HG02642 (cell line): Measurements from ENCODE around the gene RNF207.

ENCODE experiments used
- ATAC-seq: cut with Tn5 transposase; IDR thresholded peaks from one replicate; pipeline ENCODE4 v1.9.1; 2021; ENCODE audit warnings: mild to moderate bottlenecking; ENCODE audit not compliant: unreplicated experiment, poor library complexity

The RNF207 gene

GRCh38 chr1:6223617-6224016 is 17.7 kb downstream of the RNF207 start:
- ATAC-seq: no peak

- no peak for ATAC-seq
These were observed 18.8 kb downstream of the RNF207 start for GRCh38 chr1:6224718-6225117.

DNA sequence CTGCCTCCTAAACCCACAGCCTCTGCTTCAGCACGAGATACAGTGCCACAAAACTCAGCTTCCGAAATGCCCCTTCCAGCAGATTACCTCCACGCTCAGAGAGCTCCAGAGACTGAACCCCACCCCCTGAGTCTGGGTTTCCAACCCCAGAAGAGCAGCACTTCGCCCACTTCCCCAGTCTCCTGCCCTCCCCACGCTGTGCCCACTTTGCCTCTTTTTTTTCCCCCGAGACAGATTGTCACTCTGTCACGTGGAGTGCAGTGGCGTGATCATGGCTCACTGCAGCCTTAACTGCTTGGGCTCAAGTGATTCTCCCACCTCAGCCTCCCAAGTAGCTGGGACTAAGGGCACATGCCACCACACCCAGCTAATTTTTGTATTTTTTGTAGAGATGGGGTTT is 19.7 kb downstream of the RNF207 start:
- ATAC-seq: no peak

DNA sequence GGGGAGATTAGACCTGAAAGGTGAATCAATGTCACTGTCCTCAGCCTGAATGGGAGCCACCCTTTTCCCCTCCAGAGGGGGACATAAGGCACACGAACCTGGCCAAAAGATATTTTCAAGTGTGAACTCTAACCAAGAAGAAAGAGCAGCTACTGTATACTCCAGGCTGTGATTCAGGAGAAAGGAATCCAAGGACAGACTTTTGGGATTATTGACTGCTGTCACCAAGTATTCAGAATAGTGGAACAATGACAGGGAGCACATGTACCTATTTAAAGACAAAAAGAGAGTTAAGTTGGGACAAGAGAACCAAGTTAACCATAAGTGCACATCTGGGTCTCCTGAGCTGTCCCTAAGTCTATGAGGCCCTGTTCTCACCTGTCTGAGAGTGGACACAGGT is 27.5 kb downstream of the RNF207 start:
- ATAC-seq: no peak

DNA sequence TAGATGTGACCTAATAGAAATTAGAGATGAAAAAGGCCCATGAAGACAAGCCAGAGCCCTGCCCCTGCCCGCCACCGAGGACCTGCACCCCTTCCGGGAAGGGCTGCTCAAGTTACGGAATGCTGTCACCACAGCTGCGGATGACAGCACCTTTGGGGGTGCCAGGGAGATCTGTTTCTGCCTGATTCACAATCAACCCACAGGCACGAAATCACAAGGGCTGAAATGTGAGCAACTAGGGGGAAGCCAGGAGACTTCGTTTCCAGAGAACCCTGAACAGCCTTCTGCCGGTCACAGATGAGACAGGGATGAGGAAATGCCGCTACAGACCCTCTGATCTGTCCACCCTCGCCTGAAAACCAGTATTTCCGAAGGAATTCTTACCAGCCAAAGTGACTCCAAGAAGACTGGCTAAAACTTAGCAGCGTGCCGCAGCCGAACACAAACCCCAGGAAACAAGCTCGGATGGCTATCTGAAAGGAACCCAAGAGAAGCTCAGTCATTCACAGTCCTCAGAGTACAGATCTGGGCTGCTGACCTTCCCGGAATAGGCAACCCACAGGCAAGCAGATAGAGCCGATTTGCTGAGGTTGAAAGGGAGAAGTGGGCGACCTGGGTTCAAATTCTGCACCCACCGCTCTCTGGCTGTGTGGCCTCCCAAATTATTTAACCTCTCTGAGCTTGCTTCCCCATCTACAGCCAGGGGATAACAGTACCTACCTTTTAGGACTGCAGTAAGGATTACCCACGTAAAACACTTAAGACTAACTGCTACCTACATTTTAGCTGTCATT is 28.8 kb downstream of the RNF207 start:
- no peak for ATAC-seq

DNA sequence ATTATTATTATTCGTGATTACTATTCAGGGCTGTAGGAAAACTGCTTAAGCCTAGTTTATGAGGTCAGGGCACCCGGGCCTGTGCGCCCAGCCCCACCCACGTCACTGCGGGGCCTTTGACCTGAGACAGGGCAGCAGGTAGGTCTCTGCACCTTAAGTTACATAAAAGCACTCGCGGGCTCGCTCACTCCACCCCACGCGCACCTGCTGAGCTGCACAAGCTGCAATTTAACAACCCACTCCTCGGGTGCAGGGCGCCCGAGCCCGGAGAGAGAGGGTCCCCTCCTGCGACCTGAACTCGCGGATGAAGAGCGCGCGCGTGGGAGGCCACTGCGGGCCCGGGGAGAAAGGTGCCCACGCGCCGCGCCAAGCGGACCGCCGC is 29.4 kb downstream of the RNF207 start:
- no peak for ATAC-seq

DNA sequence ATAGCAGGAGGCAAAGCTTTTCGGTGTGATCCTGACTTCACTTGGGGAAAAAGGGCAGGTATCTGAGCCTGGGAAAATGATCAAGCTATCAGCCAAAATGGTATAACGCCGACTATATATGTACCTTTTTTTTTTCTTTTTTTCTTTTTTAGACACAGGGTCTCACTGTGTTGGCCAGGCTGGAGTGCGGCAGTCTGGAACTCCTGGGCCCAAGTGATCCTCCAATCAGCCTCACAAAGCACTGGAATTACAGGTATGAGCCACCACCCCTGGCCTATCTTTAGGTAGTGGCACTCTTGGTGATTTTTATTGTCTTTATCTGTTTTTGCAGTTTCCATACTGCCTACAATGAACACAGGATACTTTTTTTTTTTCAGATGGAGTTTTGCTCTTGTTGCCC is 31.2 kb downstream of the RNF207 start:
- no peak for ATAC-seq

DNA sequence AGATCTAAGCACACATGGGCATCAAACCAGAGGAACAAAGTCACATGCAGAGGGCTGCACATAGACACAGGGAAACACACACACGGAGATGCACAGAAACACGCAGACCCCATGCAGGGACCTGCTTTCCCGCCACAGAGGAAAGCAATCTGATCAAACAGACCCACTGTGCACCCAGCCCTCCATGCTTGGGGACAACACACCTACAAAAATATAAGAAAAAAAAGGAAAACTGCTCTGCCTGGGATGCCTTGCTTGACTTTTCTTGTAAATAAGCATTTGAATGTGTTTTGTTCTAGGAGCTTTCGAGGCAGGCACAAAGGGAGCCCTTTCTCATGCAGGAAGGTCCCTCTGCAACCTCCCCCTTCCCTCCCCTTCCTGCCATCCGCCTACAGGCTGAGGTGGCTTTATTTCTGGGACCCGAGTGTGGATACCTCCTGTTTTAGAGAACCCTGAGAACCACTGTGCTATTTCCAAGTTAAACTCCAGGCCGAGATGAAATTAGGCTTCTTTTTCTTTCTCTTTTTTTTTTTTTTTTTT is 33.4 kb downstream of the RNF207 start:
- no peak for ATAC-seq

GRCh38 chr1:6239950-6240768 is 34.2 kb downstream of the RNF207 start:
- no peak for ATAC-seq

DNA sequence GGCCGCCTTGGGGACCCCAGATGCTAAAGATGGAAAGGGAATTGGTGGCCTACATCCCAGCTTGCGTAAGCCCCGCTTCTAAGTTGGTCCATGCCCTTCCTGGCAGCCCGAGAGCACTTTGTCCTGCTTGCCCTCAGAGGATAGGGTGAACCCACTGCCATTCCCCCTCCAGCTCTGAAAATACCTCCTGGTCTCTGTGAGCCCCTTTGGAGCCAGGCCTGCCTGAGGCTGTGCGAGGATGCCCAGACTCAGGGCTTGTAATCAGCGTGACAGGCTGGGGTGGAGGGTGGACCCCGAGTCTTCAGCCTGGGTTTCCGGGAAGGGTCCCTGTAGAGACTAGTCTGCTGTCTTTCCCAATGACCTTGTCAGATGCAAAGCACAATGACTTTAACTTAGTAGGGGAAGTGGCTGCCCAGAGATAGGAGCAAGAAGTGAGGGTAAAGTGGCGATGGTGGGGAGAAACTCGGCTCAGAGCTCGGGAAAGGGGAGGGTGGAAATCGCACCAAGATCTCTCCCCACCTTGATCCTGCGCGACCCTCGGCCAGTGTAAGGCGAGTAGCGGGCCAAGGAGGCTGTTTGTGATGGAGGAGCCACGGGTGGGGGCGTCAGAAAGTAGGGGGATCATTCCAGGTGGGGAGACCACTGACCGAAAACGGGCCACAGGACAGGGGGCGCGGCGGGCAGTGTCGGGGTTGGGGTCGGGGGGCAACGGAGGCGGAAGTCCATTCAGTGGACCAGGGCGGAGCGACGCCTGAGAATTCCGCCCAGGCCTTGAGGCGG is 35.4 kb downstream of the RNF207 start:
- ATAC-seq: no peak

DNA sequence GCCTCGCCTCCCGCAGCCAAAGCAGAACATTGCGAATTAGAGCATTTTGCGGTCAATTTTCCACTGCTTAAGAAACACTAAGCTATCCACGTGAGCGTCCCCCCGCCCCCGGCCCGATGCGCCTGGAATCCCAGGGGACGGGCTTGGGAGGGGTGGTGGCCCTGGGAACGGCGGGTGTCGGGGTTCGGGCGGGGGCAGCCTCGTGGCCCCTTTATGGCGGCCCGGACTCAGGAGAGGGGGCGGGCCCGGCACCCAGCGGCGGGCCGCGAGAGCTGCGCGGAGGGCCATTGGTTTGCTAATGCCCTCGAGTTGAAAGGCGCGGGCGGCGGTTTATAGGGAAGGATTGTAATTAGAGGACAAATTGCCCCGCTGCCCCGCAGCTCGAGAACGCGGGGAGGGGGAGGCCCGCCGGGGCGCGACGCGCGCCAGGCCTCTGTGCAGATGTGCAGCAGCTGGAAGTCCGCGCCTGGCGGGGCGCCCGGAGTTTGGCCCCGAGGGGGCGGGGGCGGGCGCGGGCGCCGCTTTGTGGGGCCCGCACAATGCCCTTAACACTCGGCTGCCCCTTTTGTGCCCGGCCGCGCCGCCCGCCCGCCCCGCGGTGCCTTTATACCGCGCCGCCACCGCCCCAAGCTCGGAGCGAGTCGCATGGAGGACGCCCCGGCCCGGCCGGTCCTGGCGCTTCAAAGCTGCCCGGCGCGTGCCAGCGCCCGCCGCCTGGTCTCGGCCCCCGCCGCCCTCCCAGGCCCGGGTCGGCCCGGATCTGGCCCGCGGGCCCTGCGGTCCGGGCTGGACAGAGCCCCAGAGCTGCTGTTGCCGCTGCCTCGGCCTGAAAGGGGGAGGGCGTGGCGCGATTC is 36.2 kb downstream of the RNF207 start:
- ATAC-seq: no peak

DNA sequence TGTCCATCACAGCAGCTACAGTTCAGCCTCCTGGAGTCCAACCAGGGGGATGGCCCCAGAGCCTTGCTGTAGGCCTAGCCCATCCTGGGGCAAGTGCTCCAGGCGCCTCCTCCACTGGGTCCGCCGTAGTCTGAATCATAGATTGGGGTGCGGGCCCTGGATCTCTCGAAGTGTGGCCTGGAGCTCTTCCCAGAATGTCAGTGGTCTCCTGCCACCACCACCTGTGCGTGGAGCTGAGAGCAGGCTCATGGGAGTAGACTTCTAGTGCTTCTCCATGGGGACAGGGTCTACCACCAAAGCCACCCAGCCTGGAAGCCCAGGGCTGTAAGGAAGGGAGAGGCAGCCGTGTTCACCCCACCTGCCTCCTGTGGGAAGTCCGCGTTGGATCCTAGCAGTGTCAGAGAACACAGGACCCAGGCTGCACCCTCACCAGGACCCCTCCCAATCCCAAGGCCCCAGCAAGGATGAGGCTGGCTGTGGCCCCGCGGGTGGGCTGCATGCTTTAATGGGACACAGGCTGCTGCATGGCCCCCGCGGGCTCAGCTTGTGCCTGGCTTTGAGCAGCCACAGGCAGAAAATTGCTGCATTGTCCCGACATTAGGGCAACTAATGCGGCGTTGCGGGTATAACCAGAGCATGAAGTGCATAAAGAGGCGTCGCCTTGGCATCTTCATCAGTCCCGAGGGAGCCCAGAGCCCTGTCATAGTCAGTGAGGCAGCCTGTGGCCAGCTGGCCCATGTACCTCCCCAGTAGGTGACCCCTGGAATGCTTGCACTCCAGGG is 37.3 kb downstream of the RNF207 start:
- no peak for ATAC-seq

DNA sequence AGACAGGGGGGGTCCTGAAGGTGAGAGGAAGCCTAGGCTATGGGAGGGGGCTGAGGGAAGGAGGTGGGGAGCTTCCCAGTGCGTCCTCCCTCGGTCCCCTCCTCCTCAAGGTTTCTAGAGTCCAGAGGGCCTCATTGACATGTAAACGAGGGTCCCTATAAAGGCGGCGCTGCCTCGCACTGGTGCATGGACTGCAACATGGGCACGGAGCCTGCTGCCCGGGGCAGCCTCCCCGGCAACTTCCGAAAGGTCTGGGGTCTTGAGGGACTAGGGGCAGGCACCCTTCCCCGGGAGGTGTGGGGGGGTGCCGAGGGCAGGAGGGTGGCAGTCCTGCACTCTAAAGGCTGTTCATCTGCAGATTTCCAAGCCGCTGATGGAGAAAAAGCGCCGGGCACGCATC is 38.1 kb downstream of the RNF207 start, which contains the start of gene HES3:
Gene HES3 (plus strand): TSS at position 187 of the 400 bp plus-strand sequence. CDS start 187 bp downstream, at position 374.
- ATAC-seq: no peak

GRCh38 chr1:6244401-6245049 is 38.6 kb downstream of the RNF207 start:
- no peak for ATAC-seq

- ATAC-seq: peak; percentile 60
These were observed 39.4 kb downstream of the RNF207 start for GRCh38 chr1:6245086-6245868.

DNA sequence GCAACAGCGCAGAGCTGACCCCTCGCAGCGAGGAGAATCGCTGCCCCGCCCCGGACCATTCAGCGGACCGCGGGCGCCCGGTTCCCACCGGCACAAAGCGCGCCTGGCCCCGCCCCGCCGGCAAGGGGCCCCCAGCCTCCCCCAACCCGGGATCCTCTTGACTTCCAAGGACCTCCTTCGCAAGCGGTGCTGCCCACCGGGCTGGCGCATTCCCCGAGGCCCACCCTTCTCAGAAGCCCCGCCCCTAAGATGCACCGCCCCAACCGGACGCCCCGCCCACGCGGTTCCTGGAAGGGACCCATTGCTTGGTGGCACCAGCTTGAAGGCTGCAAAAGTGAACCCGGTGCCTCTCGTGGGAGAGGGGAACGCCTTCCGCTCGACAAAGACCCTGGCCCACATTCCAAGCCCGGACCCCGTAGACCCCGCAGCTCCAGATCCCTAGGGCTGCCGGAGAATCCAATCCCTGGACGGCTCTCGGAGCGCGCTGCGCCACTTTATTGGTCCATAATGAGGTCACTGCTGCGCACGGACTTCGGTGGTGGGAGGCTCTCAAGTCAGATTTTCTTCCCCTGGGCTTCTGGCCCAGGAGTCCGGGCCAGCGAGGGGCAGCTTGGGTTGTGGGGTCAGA is 40.1 kb downstream of the RNF207 start:
- no peak for ATAC-seq
